Thyroid gland (tissue), 4 donors: ENCODE data around the gene PLEKHB2. TPM values are rescaled to one million over a fixed set of nuclear protein-coding genes. Genes with fewer than 3 reads are reported as not detected.
"Not testable (repeated sequence)": the region's sequence is repeated elsewhere in the genome, so short reads cannot be mapped to it uniquely, and the experiment has no call there.

ENCODE experiments used
- DNase-seq, 2 donors: peaks; one replicate each; pipeline ENCODE4 v3.0.0-alpha.2; 2019
- H3K27ac ChIP-seq, 3 donors: fragments of 200-600 bp; sonication (generic); 1 replicate in 2 of 3; 2 replicates in 1 of 3; pipeline ENCODE4 v1.5.1; 2016 to 2019; ENCODE audit warnings: mild to moderate bottlenecking in 1 of 3, moderate library complexity in 1 of 3
- H3K27me3 ChIP-seq: fragments of 200-600 bp; sonication (generic); one replicate; pipeline ENCODE4 v1.5.1; 2019
- H3K36me3 ChIP-seq, 2 donors: fragments of 200-600 bp; sonication (generic); one replicate each; pipeline ENCODE4 v1.5.1; 2016 to 2019
- H3K4me1 ChIP-seq, 2 donors: fragments of 200-600 bp; sonication (generic); one replicate each; pipeline ENCODE4 v1.5.1; 2017 to 2019
- H3K4me3 ChIP-seq, 3 donors: fragments of 200-600 bp; sonication (generic); replicated peaks in 1 of 3; 1 replicate in 2 of 3; 2 replicates in 1 of 3; pipeline ENCODE4 v1.5.1; 2016; ENCODE audit warnings: mild to moderate bottlenecking in 1 of 3
- H3K9me3 ChIP-seq: fragments of 200-600 bp; sonication (generic); one replicate; pipeline ENCODE4 v1.5.1; 2017
- POLR2A ChIP-seq, 2 donors: fragments of 450-650 bp; IDR thresholded peaks; one replicate each; pipeline ENCODE4 v1.6.1; 2017; ENCODE audit warnings: antibody characterized with exemption in 2 of 2, mild to moderate bottlenecking in 2 of 2, moderate library complexity in 1 of 2
- WGBS, 2 donors: methylation state at CpG; one replicate each; pipeline ENCODE4 v1.1.5; 2017; 5-methylcytosine and 5-hydroxymethylcytosine counted together
- intact Hi-C: fragments of 100-400 bp; cut with DNase I; formaldehyde crosslinking; loops from one replicate; pipeline ENCODE4 v1.15.1; 2023
- total RNA-seq, 4 donors: library from RNA; depleted of rRNA; stranded (reverse); fragments of >200 nt; gene quantifications; one replicate each; pipeline ENCODE4 v1.2.3, GENCODE V29; 2016
- TF ChIP-seq, protein P1 (sequence below), 6 experiments: fragments of 200-600 bp in 3 of 6; fragments of 450-650 bp in 3 of 6; sonication (generic) in 3 of 6; IDR thresholded peaks; one replicate each; pipeline ENCODE4 v1.5.1; 2016 to 2019; ENCODE audit warnings: antibody characterized with exemption in 6 of 6, mild to moderate bottlenecking in 2 of 6, inconsistent platforms in 1 of 6, moderate library complexity in 1 of 6

Gene PLEKHB2
- total RNA-seq, 4 donors from 2014 or later: 87.3 to 122 (median 103) TPM

DNA sequence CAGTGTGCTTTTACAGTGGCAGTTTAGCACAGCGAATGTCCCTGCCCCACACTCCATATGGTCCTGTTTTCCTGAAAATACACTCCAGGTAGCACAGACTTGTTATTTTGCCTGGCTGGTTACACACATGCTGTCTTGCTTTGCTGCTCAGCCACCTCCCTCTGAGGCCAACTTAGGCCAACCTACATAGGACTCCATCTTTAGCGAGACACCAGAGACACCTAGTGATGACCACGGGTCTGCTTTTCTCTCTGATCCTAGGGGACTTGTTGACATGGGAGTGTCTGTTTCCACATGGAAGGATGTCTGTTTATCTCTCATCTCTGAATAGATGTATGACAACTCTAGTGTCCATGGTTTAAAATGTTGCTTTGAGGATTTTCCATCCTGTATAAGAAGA is 43.3 kb downstream of the PLEKHB2 start:
- Histone ChIP-seq H3K9me3 (no peaks in the 10 kb centered on the region), H3K36me3 (peaks cover 4 to 12% of the 10 kb centered on the region in 2 donors), H3K4me1 (peaks cover 12 to 16% of the 10 kb centered on the region in 2 donors), H3K27ac (peak overlapping the region in 1 of 3 donors; percentile 58), H3K27me3 (no peaks in the 10 kb centered on the region), H3K4me3 (no peak overlapping the region)
- intact Hi-C loops: no loop called here
- TF ChIP-seq, protein P1, sequence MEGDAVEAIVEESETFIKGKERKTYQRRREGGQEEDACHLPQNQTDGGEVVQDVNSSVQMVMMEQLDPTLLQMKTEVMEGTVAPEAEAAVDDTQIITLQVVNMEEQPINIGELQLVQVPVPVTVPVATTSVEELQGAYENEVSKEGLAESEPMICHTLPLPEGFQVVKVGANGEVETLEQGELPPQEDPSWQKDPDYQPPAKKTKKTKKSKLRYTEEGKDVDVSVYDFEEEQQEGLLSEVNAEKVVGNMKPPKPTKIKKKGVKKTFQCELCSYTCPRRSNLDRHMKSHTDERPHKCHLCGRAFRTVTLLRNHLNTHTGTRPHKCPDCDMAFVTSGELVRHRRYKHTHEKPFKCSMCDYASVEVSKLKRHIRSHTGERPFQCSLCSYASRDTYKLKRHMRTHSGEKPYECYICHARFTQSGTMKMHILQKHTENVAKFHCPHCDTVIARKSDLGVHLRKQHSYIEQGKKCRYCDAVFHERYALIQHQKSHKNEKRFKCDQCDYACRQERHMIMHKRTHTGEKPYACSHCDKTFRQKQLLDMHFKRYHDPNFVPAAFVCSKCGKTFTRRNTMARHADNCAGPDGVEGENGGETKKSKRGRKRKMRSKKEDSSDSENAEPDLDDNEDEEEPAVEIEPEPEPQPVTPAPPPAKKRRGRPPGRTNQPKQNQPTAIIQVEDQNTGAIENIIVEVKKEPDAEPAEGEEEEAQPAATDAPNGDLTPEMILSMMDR (IDR thresholded peaks at IDR 0.05): no peak
- TF ChIP-seq POLR2A (IDR thresholded peaks at IDR 0.05): no peak
- peak in 1 of 2 donors; percentile 30 for DNase-seq
- WGBS, 2 donors: 47 to 56% methylated on average over 3 of the region's 3 CpGs

DNA sequence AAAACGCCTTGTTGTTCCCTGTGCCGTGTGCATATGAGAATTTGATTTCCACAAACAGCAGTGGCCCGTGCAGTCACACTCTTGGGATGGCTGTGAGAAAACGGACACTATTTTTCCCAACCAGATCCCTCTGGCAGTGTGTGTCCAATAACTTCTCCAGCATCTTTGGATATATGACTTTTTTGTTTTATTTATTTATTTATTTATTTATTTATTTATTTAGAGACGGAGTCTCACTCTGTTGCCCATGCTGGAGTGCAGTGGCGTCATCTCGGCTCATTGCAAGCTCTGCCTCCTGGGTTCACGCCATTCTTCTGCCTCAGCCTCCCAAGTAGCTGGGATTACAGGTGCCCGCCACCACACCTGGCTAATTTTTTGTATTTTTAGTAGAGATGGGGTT is 45.0 kb downstream of the PLEKHB2 start:
- H3K9me3 ChIP-seq, H3K27me3 ChIP-seq, H3K4me3 ChIP-seq, H3K27ac ChIP-seq, intact Hi-C loops, DNase-seq: not testable (repeated sequence)
- whole genome bisulfite sequencing, 2 donors: 97 to 98% methylated on average over 9 of the region's 9 CpGs
- Histone ChIP-seq H3K4me1 (peaks cover 12 to 16% of the 10 kb centered on the region in 2 donors), H3K36me3 (peaks cover 4 to 12% of the 10 kb centered on the region in 2 donors)

DNA sequence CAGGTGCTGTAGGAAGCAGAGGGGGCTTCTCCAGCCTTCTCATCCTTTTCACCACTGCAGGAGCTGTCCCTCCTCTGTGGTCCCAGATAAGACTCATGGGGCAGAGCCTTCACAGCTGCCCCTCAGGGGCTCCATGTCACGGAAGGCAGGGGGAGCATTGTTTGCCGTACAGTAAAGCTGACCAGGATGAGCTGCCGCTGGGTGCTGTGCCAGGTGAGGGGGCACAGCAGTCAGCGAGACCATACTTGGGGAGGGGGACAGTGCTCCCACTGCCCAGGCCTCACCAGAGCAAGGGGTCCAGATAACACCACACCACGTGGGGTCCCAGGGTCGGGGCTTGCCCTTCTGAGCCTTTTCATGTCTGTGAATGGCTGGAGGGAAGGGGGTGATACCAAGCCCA is 46.3 kb downstream of the PLEKHB2 start:
- Histone ChIP-seq H3K36me3 (peaks cover 4 to 8% of the 10 kb centered on the region in 2 donors), H3K4me3 (no peak overlapping the region), H3K4me1 (peaks cover 12 to 16% of the 10 kb centered on the region in 2 donors), H3K9me3 (no peaks in the 10 kb centered on the region), H3K27ac (no peak overlapping the region), H3K27me3 (no peaks in the 10 kb centered on the region)
- DNase-seq: no peak
- no peak for TF ChIP-seq POLR2A (IDR thresholded peaks at IDR 0.05)
- TF ChIP-seq, protein P1 (IDR thresholded peaks at IDR 0.05): no peak
- 81 to 85% methylated on average over 5 to 6 of the region's 6 CpGs for WGBS, 2 donors
- intact Hi-C loops: no loop called here

DNA sequence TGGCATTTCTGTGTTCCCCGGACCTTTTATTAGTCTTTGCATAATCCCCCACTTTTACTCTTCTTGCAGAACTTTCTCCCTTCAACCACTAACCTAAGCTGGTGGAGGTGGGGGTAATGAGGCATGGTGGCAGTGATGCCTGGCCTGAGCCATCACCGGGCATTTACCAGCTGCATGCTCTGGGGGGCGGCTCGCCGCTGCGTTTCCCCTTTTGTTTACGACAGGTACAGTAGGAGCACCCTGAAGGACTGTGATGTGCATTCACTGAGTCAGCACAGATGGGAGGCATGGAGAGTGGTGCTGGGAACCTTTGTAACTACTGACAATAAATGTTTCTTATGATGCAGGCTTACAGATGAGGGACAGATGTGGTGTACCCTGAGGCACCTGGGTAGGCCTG is 46.9 kb downstream of the PLEKHB2 start:
- Histone ChIP-seq H3K27me3 (no peaks in the 10 kb centered on the region), H3K9me3 (no peaks in the 10 kb centered on the region), H3K4me3 (no peak overlapping the region), H3K4me1 (peaks cover 12 to 16% of the 10 kb centered on the region in 2 donors), H3K27ac (no peak overlapping the region), H3K36me3 (peaks cover 2 to 3% of the 10 kb centered on the region in 2 donors)
- DNase-seq: no peak
- TF ChIP-seq, protein P1 (IDR thresholded peaks at IDR 0.05): no peak
- no peak for TF ChIP-seq POLR2A (IDR thresholded peaks at IDR 0.05)
- intact Hi-C loops: no loop called here
- WGBS, 2 donors: 58 to 66% methylated on average over 7 of the region's 7 CpGs

DNA sequence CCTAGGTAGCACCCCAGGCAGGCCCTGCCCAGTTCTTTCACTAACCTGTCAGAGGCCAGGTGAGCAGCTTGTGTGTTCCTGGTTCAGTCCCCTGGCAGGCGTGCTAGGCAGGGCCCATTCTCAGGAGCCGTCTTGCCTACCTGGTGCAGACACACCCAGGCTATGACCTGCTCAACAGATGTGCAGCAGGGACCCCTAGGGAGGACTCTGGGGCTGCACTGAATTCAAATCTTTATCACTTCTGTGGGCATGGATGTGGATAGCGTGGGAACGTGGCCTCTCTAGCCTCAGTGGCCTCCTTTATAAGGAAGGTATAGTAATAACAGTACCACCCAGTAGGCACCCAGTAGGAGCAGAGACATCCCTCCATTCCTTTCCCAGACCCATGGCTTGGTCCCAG is 48.4 kb downstream of the PLEKHB2 start:
- H3K4me1 ChIP-seq: peaks cover 5 to 7% of the 10 kb centered on the region in 2 donors
- H3K27me3 ChIP-seq: no peaks in the 10 kb centered on the region
- TF ChIP-seq, protein P1 (IDR thresholded peaks at IDR 0.05): no peak
- no peak for TF ChIP-seq POLR2A (IDR thresholded peaks at IDR 0.05)
- 40 to 61% methylated on average over 1 to 4 of the region's 4 CpGs for WGBS, 2 donors
- no peak overlapping the region for H3K27ac ChIP-seq
- no peak overlapping the region for H3K4me3 ChIP-seq
- H3K36me3 ChIP-seq: peaks cover 0 to 2% of the 10 kb centered on the region in 2 donors
- intact Hi-C loops: no loop called here
- no peak for DNase-seq
- H3K9me3 ChIP-seq: no peaks in the 10 kb centered on the region
